ENCODE measurements around the gene PDHB.

DNA sequence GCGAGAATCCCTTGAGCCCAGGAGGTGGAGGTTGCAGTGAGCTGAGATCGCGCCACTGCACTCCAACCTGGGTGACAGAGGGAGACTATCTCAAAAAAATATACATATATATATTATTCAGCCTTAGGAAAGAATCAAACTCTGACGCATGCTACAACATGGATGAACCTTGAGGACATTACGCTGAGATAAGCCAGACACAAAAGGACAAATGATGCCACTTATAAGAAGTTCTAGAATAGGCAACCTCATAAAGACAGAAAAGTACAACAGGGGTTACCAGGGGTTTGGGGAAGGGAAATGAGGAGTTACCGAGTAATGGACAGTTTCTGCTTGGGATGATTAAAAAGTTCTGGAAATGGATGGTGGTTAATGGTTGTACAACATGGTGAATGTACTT is 727 bp downstream of the PDHB start:
- TF ChIP-seq, protein P1, sequence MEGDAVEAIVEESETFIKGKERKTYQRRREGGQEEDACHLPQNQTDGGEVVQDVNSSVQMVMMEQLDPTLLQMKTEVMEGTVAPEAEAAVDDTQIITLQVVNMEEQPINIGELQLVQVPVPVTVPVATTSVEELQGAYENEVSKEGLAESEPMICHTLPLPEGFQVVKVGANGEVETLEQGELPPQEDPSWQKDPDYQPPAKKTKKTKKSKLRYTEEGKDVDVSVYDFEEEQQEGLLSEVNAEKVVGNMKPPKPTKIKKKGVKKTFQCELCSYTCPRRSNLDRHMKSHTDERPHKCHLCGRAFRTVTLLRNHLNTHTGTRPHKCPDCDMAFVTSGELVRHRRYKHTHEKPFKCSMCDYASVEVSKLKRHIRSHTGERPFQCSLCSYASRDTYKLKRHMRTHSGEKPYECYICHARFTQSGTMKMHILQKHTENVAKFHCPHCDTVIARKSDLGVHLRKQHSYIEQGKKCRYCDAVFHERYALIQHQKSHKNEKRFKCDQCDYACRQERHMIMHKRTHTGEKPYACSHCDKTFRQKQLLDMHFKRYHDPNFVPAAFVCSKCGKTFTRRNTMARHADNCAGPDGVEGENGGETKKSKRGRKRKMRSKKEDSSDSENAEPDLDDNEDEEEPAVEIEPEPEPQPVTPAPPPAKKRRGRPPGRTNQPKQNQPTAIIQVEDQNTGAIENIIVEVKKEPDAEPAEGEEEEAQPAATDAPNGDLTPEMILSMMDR (conservative IDR thresholded peaks at IDR 0.05 in 1 of 2, IDR thresholded peaks at IDR 0.05 in 1 of 2; ENCODE audit: low read depth in 1 of 2, low read length in 2 of 2): no peak
- TF ChIP-seq EZH2 (IDR thresholded peaks at IDR 0.05; ENCODE audit: low read length, missing control alignments): no peak
